Neural cell (in vitro differentiated cells): ENCODE measurements around the gene ITPR2.

Source experiments
- EP300 ChIP-seq: fragments of 450-650 bp; conservative IDR thresholded peaks from 2 replicates; pipeline ENCODE4 v1.6.1; 2014; ENCODE audit warnings: antibody characterized with exemption, mild to moderate bottlenecking, moderate library complexity; ENCODE audit not compliant: poor library complexity, severe bottlenecking
- EZH2 ChIP-seq: fragments of 200-600, 300-800 bp; shearing (Covaris generic), sonication (generic); IDR thresholded peaks from 2 replicates; pipeline ENCODE4 v1.6.1; 2014; ENCODE audit warnings: antibody characterized with exemption, low read length, borderline replicate concordance, mild to moderate bottlenecking; ENCODE audit not compliant: insufficient read depth, poor library complexity, severe bottlenecking
- MXI1 ChIP-seq: fragments of 450-650 bp; conservative IDR thresholded peaks from 2 replicates; pipeline ENCODE4 v1.6.1; 2014; ENCODE audit warnings: antibody characterized with exemption, mild to moderate bottlenecking; ENCODE audit not compliant: poor library complexity, severe bottlenecking
- POLR2AphosphoS5 ChIP-seq: IDR thresholded peaks from 2 replicates; pipeline ENCODE4 v1.6.1; 2012
- RAD21 ChIP-seq: fragments of 450-650 bp; conservative IDR thresholded peaks from 2 replicates; pipeline ENCODE4 v1.6.1; 2014; ENCODE audit warnings: antibody characterized with exemption, mild to moderate bottlenecking, moderate library complexity
- TAF1 ChIP-seq: IDR thresholded peaks from 2 replicates; pipeline ENCODE4 v1.6.1; 2012; ENCODE audit warnings: low read depth
- TF ChIP-seq, protein P1 (sequence below): fragments of 450-650 bp; IDR thresholded peaks from 2 replicates; pipeline ENCODE4 v1.5.1; 2014; ENCODE audit warnings: antibody characterized with exemption, mild to moderate bottlenecking, moderate library complexity; ENCODE audit not compliant: poor library complexity, severe bottlenecking
- TF ChIP-seq, protein P2 (sequence below): IDR thresholded peaks from 2 replicates; pipeline ENCODE4 v1.6.1; 2012; ENCODE audit warnings: borderline replicate concordance

DNA sequence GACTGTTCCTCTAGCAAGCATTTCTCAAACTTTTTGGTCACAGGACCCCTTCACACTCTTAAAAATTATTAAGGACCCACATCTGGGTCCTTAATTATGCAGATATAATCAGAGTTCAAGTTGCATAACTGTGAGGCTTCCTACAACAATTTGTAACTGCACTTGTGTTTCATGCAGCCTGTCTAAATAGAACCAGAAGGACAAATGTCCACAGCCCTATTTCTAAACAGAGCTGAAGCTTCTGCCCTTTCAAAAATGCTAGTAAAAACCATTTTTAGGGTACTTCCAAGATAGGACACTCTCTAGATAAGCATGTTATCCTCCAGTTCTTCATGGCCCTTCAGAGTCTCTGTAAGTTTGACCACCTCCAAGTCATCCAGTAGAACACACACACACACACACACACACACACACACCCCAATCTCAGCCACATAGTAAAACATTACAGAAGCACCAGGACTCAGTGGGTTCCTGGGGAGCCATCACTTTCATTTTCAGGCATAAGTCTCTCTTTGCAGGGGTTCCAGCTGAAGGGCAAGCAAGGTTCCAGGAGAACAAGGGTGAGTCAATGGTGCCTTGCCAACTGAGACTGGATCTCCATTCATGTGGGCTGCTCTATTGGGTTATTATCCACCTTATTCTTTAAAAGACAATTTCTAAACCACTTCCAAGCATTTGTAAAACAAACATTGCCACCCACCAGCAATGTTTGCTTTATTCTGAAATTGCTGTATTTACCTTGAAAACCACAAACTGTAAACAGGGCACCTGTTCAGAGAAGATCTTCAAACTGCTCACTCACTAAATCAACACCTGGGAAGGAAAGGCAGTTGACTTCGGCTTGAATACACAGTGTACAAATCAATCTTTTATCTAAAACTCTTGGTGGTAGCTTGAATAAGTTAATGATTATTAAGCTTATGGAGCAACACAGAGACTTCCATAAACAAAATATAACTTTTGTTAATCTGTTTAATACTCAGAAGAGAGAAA lies 64.1 kb downstream of the ITPR2 start:
- no peak for TF ChIP-seq POLR2AphosphoS5
- TF ChIP-seq, protein P1, sequence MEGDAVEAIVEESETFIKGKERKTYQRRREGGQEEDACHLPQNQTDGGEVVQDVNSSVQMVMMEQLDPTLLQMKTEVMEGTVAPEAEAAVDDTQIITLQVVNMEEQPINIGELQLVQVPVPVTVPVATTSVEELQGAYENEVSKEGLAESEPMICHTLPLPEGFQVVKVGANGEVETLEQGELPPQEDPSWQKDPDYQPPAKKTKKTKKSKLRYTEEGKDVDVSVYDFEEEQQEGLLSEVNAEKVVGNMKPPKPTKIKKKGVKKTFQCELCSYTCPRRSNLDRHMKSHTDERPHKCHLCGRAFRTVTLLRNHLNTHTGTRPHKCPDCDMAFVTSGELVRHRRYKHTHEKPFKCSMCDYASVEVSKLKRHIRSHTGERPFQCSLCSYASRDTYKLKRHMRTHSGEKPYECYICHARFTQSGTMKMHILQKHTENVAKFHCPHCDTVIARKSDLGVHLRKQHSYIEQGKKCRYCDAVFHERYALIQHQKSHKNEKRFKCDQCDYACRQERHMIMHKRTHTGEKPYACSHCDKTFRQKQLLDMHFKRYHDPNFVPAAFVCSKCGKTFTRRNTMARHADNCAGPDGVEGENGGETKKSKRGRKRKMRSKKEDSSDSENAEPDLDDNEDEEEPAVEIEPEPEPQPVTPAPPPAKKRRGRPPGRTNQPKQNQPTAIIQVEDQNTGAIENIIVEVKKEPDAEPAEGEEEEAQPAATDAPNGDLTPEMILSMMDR, result no peak
- TF ChIP-seq EP300, result no peak
- TF ChIP-seq EZH2, result no peak
- no peak for TF ChIP-seq TAF1
- TF ChIP-seq, protein P2, sequence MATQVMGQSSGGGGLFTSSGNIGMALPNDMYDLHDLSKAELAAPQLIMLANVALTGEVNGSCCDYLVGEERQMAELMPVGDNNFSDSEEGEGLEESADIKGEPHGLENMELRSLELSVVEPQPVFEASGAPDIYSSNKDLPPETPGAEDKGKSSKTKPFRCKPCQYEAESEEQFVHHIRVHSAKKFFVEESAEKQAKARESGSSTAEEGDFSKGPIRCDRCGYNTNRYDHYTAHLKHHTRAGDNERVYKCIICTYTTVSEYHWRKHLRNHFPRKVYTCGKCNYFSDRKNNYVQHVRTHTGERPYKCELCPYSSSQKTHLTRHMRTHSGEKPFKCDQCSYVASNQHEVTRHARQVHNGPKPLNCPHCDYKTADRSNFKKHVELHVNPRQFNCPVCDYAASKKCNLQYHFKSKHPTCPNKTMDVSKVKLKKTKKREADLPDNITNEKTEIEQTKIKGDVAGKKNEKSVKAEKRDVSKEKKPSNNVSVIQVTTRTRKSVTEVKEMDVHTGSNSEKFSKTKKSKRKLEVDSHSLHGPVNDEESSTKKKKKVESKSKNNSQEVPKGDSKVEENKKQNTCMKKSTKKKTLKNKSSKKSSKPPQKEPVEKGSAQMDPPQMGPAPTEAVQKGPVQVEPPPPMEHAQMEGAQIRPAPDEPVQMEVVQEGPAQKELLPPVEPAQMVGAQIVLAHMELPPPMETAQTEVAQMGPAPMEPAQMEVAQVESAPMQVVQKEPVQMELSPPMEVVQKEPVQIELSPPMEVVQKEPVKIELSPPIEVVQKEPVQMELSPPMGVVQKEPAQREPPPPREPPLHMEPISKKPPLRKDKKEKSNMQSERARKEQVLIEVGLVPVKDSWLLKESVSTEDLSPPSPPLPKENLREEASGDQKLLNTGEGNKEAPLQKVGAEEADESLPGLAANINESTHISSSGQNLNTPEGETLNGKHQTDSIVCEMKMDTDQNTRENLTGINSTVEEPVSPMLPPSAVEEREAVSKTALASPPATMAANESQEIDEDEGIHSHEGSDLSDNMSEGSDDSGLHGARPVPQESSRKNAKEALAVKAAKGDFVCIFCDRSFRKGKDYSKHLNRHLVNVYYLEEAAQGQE, result no peak
- no peak for TF ChIP-seq RAD21
- no peak for TF ChIP-seq MXI1
